Measurements from ENCODE around the gene SRGAP2C. TPM values are rescaled to one million over a fixed set of nuclear protein-coding genes. Genes with fewer than 3 reads are reported as not detected.
"Not testable (repeated sequence)": the region's sequence is repeated elsewhere in the genome, so short reads cannot be mapped to it uniquely, and the experiment has no call there.

Gene SRGAP2C
- total RNA-seq, 1 donor from 2014 or later, result 23.8 TPM

GRCh38 chr1:121258134-121258533 lies 73.4 kb downstream of the SRGAP2C start:
- H3K27me3 ChIP-seq; DNase-seq (ENCODE audit: extremely low spot score in 2 of 2); H3K36me3 ChIP-seq; H3K9me3 ChIP-seq; intact Hi-C loops (cut with DNase I); H3K4me1 ChIP-seq; H3K27ac ChIP-seq; H3K4me3 ChIP-seq: not testable (repeated sequence)

GRCh38 chr1:121260205-121260604 lies 75.4 kb downstream of the SRGAP2C start:
- H3K4me3 ChIP-seq; H3K36me3 ChIP-seq; H3K9me3 ChIP-seq; H3K4me1 ChIP-seq; DNase-seq (ENCODE audit: extremely low spot score in 2 of 2); H3K27me3 ChIP-seq; intact Hi-C loops (cut with DNase I); H3K27ac ChIP-seq: not testable (repeated sequence)

GRCh38 chr1:121262163-121262562 lies 77.4 kb downstream of the SRGAP2C start:
- intact Hi-C loops (cut with DNase I); DNase-seq (ENCODE audit: extremely low spot score in 2 of 2); H3K4me3 ChIP-seq; H3K9me3 ChIP-seq; H3K27ac ChIP-seq; H3K27me3 ChIP-seq; H3K36me3 ChIP-seq; H3K4me1 ChIP-seq: not testable (repeated sequence)

GRCh38 chr1:121263789-121264244 lies 79.0 kb downstream of the SRGAP2C start:
- H3K36me3 ChIP-seq; H3K4me3 ChIP-seq; intact Hi-C loops (cut with DNase I); H3K4me1 ChIP-seq; DNase-seq (ENCODE audit: extremely low spot score in 2 of 2); H3K9me3 ChIP-seq; H3K27ac ChIP-seq; H3K27me3 ChIP-seq: not testable (repeated sequence)

- H3K4me3 ChIP-seq; H3K36me3 ChIP-seq; DNase-seq (ENCODE audit: extremely low spot score in 2 of 2); H3K27ac ChIP-seq; H3K27me3 ChIP-seq; H3K9me3 ChIP-seq; intact Hi-C loops (cut with DNase I); H3K4me1 ChIP-seq: not testable (repeated sequence)
Observed at GRCh38 chr1:121267072-121267471, 82.3 kb downstream of the SRGAP2C start.

GRCh38 chr1:121269309-121269708 lies 84.5 kb downstream of the SRGAP2C start:
- H3K9me3 ChIP-seq, result not testable (repeated sequence)

GRCh38 chr1:121269973-121270372 lies 85.2 kb downstream of the SRGAP2C start:
- DNase-seq (ENCODE audit: extremely low spot score in 2 of 2); H3K4me3 ChIP-seq; intact Hi-C loops (cut with DNase I); H3K27me3 ChIP-seq; H3K27ac ChIP-seq; H3K9me3 ChIP-seq; H3K4me1 ChIP-seq; H3K36me3 ChIP-seq: not testable (repeated sequence)

More at GRCh38 chr1:121269309-121269708, 84.5 kb downstream of the SRGAP2C start:
- H3K4me3 ChIP-seq; H3K27ac ChIP-seq; H3K27me3 ChIP-seq; H3K4me1 ChIP-seq; H3K36me3 ChIP-seq; DNase-seq (ENCODE audit: extremely low spot score in 2 of 2); intact Hi-C loops (cut with DNase I): not testable (repeated sequence)

GRCh38 chr1:121271143-121271715 lies 86.5 kb downstream of the SRGAP2C start:
- H3K36me3 ChIP-seq; intact Hi-C loops (cut with DNase I): not testable (repeated sequence)

GRCh38 chr1:121275435-121275834 lies 90.7 kb downstream of the SRGAP2C start:
- H3K36me3 ChIP-seq; H3K27me3 ChIP-seq; H3K9me3 ChIP-seq; intact Hi-C loops (cut with DNase I); H3K4me1 ChIP-seq; H3K27ac ChIP-seq; H3K4me3 ChIP-seq; DNase-seq (ENCODE audit: extremely low spot score in 2 of 2): not testable (repeated sequence)

More at GRCh38 chr1:121271143-121271715, 86.5 kb downstream of the SRGAP2C start:
- not testable (repeated sequence) for H3K4me3 ChIP-seq; H3K4me1 ChIP-seq; H3K27ac ChIP-seq; DNase-seq (ENCODE audit: extremely low spot score in 2 of 2); H3K27me3 ChIP-seq; H3K9me3 ChIP-seq

GRCh38 chr1:121278202-121278601 lies 93.4 kb downstream of the SRGAP2C start:
- H3K27ac ChIP-seq; intact Hi-C loops (cut with DNase I); H3K9me3 ChIP-seq; DNase-seq (ENCODE audit: extremely low spot score in 2 of 2); H3K4me3 ChIP-seq; H3K36me3 ChIP-seq; H3K4me1 ChIP-seq; H3K27me3 ChIP-seq: not testable (repeated sequence)

- H3K27ac ChIP-seq; H3K9me3 ChIP-seq; H3K27me3 ChIP-seq; intact Hi-C loops (cut with DNase I); H3K4me1 ChIP-seq; H3K36me3 ChIP-seq; H3K4me3 ChIP-seq; DNase-seq (ENCODE audit: extremely low spot score in 2 of 2): not testable (repeated sequence)
Observed at GRCh38 chr1:121278777-121279547, 94.2 kb downstream of the SRGAP2C start.

GRCh38 chr1:121279548-121279898 lies 94.7 kb downstream of the SRGAP2C start:
- H3K36me3 ChIP-seq; H3K4me3 ChIP-seq; DNase-seq (ENCODE audit: extremely low spot score in 2 of 2); H3K27ac ChIP-seq; intact Hi-C loops (cut with DNase I); H3K9me3 ChIP-seq; H3K4me1 ChIP-seq; H3K27me3 ChIP-seq: not testable (repeated sequence)

- intact Hi-C loops (cut with DNase I); H3K36me3 ChIP-seq; DNase-seq (ENCODE audit: extremely low spot score in 2 of 2): not testable (repeated sequence)
Observed at GRCh38 chr1:121280699-121281317, 96.0 kb downstream of the SRGAP2C start.

GRCh38 chr1:121281480-121281879 lies 96.7 kb downstream of the SRGAP2C start:
- DNase-seq (ENCODE audit: extremely low spot score in 2 of 2); H3K36me3 ChIP-seq; H3K27ac ChIP-seq; H3K27me3 ChIP-seq; H3K4me1 ChIP-seq; H3K4me3 ChIP-seq; H3K9me3 ChIP-seq; intact Hi-C loops (cut with DNase I): not testable (repeated sequence)

More at GRCh38 chr1:121280699-121281317, 96.0 kb downstream of the SRGAP2C start:
- H3K4me3 ChIP-seq, H3K27ac ChIP-seq, H3K27me3 ChIP-seq, H3K9me3 ChIP-seq, H3K4me1 ChIP-seq: not testable (repeated sequence)

All from vagina (tissue), 2 donors.